ENCODE data around the gene HSPG2. TPM values are rescaled to one million over a fixed set of nuclear protein-coding genes. Genes with fewer than 3 reads are reported as not detected.

The HSPG2 gene
- total and polyA plus RNA-seq, 2 donors (not counting 1 experiment from before 2014, with no cell fraction given) = 2.0 to 4.5 TPM

- no peaks in the 10 kb centered on the region for H3K4me1 Mint-ChIP-seq
- H4K20me1 ChIP-seq (ENCODE audit: control insufficient read depth, insufficient read depth, low read length, poor library complexity, severe bottlenecking) = no peaks in the 10 kb centered on the region
- peaks cover 0 to 30% (median 11%) of the 10 kb centered on the region in 3 donors for H3K9me3 ChIP-seq (ENCODE audit: control extremely low read depth in 1 of 3, control insufficient read depth in 2 of 3, insufficient read depth in 1 of 3, low read length in 2 of 3)
- peaks cover 0 to 2% of the 10 kb centered on the region in 2 experiments for H3K36me3 ChIP-seq (replicated peaks in 1 of 2; ENCODE audit: control extremely low read depth in 1 of 2, control insufficient read depth in 1 of 2, extremely low read depth in 1 of 2, insufficient read depth in 2 of 2, low read length in 1 of 2)
- H3K27me3 ChIP-seq (replicated peaks in 1 of 4; ENCODE audit: control extremely low read depth in 1 of 4, control insufficient read depth in 3 of 4, insufficient read depth in 4 of 4, low read length in 3 of 4) = no peaks in the 10 kb centered on the region
- no peak overlapping the region for H3K27ac Mint-ChIP-seq
- H3K9me3 Mint-ChIP-seq (ENCODE audit: insufficient read depth) = peaks cover 10% of the 10 kb centered on the region
- no peaks in the 10 kb centered on the region for H3K27me3 Mint-ChIP-seq
- H2AFZ ChIP-seq (ENCODE audit: insufficient read depth, low read depth, low read length, poor library complexity, severe bottlenecking) = no peak overlapping the region
- ChIA-PET CTCF (no interaction called here), POLR2A (no interaction called here)
- intact Hi-C loops (cut with micrococcal nuclease) = no loop called here
- H3K4me3 Mint-ChIP-seq = no peak overlapping the region
- ATAC-seq (ENCODE audit: low read depth) = no peak
- H3K27ac ChIP-seq (ENCODE audit: low read length in 2 of 2) = no peak overlapping the region
- no peak for TF ChIP-seq EZH2 (IDR thresholded peaks at IDR 0.05; ENCODE audit: borderline replicate concordance, insufficient read depth, low read depth, low read length, poor library complexity, severe bottlenecking)
- no peak for TF ChIP-seq CTCF (IDR thresholded peaks at IDR 0.05)
- no peaks in the 10 kb centered on the region for H3K79me2 ChIP-seq (ENCODE audit: control insufficient read depth, insufficient read depth, low read length)
- no peak overlapping the region for H3K4me3 ChIP-seq (ENCODE audit: control extremely low read depth in 1 of 5, extremely low read depth in 1 of 5, insufficient read depth in 1 of 5, low read depth in 2 of 5, low read length in 4 of 5)
- no peaks in the 10 kb centered on the region for H3K4me1 ChIP-seq (ENCODE audit: control insufficient read depth in 2 of 2, insufficient read depth in 2 of 2, low read length in 2 of 2)
- no CpG with 5 or more reads among the region's 1 CpG for WGBS (ENCODE audit: insufficient coverage)
- no peak for DNase-seq
- H3K4me2 ChIP-seq (replicated peaks; ENCODE audit: low read depth, low read length, poor library complexity, severe bottlenecking) = no peak overlapping the region
- H3K9ac ChIP-seq (ENCODE audit: low read length) = no peak overlapping the region
Measured at GRCh38 chr1:21834094-21834493, 103.0 kb downstream of the HSPG2 start.

DNA sequence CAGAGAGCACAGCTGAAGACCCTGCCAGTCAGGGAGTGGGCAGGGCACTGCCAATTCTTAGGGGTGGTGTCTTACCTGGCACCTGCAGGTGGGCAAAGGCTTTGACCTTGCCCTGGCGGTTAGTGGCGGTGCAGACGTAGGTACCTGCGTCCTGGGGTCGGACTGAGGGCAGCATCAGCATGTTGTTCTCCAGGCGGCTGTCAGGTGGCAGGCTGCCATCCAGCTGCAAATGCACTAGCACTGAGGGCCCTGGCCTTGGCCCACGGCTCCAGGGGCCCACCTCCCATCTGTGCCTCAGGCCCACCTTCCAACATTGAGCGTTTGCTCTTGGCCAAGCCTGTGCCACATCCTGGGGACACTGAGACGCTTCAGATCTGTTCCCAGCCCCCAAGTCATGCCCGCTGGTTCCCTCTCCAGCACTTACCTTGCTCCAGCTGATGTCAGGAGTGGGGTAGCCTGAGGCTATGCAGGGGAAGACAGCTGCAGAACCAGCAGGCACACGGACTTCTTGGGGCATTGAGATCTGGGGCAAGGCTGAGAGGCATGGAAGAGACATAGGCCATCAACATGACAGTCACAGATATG lies 103.6 kb downstream of the HSPG2 start:
- no peaks in the 10 kb centered on the region for H3K4me1 Mint-ChIP-seq
- H3K27me3 Mint-ChIP-seq = no peaks in the 10 kb centered on the region
- TF ChIP-seq EZH2 (IDR thresholded peaks at IDR 0.05; ENCODE audit: borderline replicate concordance, insufficient read depth, low read depth, low read length, poor library complexity, severe bottlenecking) (no peak), CTCF (IDR thresholded peaks at IDR 0.05) (no peak)
- ATAC-seq (ENCODE audit: low read depth) (no peak), DNase-seq (no peak)
- H3K9me3 Mint-ChIP-seq (ENCODE audit: insufficient read depth) = peaks cover 10% of the 10 kb centered on the region
- WGBS (ENCODE audit: insufficient coverage) = 92% methylated on average over 11 of the region's 11 CpGs
- Histone ChIP-seq H4K20me1 (ENCODE audit: control insufficient read depth, insufficient read depth, low read length, poor library complexity, severe bottlenecking) (no peaks in the 10 kb centered on the region), H3K27me3 (replicated peaks in 1 of 4; ENCODE audit: control extremely low read depth in 1 of 4, control insufficient read depth in 3 of 4, insufficient read depth in 4 of 4, low read length in 3 of 4) (no peaks in the 10 kb centered on the region), H3K9me3 (ENCODE audit: control extremely low read depth in 1 of 3, control insufficient read depth in 2 of 3, insufficient read depth in 1 of 3, low read length in 2 of 3) (peaks cover 0 to 30% (median 11%) of the 10 kb centered on the region in 3 donors), H2AFZ (ENCODE audit: insufficient read depth, low read depth, low read length, poor library complexity, severe bottlenecking) (no peak overlapping the region), H3K79me2 (ENCODE audit: control insufficient read depth, insufficient read depth, low read length) (no peaks in the 10 kb centered on the region), H3K36me3 (replicated peaks in 1 of 2; ENCODE audit: control extremely low read depth in 1 of 2, control insufficient read depth in 1 of 2, extremely low read depth in 1 of 2, insufficient read depth in 2 of 2, low read length in 1 of 2) (peaks cover 0 to 2% of the 10 kb centered on the region in 2 experiments), H3K4me2 (replicated peaks; ENCODE audit: low read depth, low read length, poor library complexity, severe bottlenecking) (no peak overlapping the region), H3K4me3 (ENCODE audit: control extremely low read depth in 1 of 5, extremely low read depth in 1 of 5, insufficient read depth in 1 of 5, low read depth in 2 of 5, low read length in 4 of 5) (no peak overlapping the region), H3K9ac (ENCODE audit: low read length) (no peak overlapping the region), H3K4me1 (ENCODE audit: control insufficient read depth in 2 of 2, insufficient read depth in 2 of 2, low read length in 2 of 2) (no peaks in the 10 kb centered on the region), H3K27ac (ENCODE audit: low read length in 2 of 2) (no peak overlapping the region)
- ChIA-PET CTCF (no interaction called here), POLR2A (no interaction called here)
- intact Hi-C loops (cut with micrococcal nuclease) = no loop called here
- no peak overlapping the region for H3K27ac Mint-ChIP-seq
- no peak overlapping the region for H3K4me3 Mint-ChIP-seq

All from B cell (primary cell).